Activated naive CD4-positive, alpha-beta T cell treated with anti-CD3 and anti-CD28 coated beads for 36 hours (primary cell): ENCODE results near the gene PRKN. TPM values are rescaled to one million over a fixed set of nuclear protein-coding genes. Genes with fewer than 3 reads are reported as not detected.

Experiments used
- CTCF ChIA-PET: fragments of 350-600 bp; sonication (Branson Sonifier 250); formaldehyde crosslinking; loops from one replicate; lab custom pipeline; 2021; ENCODE audit warnings: antibody characterized with exemption; lab: Charles Lee
- DNase-seq: peaks from one replicate; pipeline ENCODE4 v3.0.0-alpha.2; 2020
- H3K27ac Mint-ChIP-seq: one replicate; pipeline ENCODE4 v1.8.0; 2021; ENCODE audit warnings: mild to moderate bottlenecking, mixed read lengths
- H3K27me3 Mint-ChIP-seq: one replicate; pipeline ENCODE4 v1.8.0; 2021; ENCODE audit warnings: low read depth, mixed read lengths
- H3K36me3 Mint-ChIP-seq: one replicate; pipeline ENCODE4 v1.8.0; 2021; ENCODE audit warnings: low read depth, mixed read lengths
- H3K4me1 Mint-ChIP-seq: one replicate; pipeline ENCODE4 v1.8.0; 2021; ENCODE audit warnings: low read depth, mixed read lengths
- H3K4me3 Mint-ChIP-seq: one replicate; pipeline ENCODE4 v1.8.0; 2021; ENCODE audit warnings: mild to moderate bottlenecking, moderate library complexity, mixed read lengths
- H3K9me3 Mint-ChIP-seq: one replicate; pipeline ENCODE4 v1.8.0; 2021; ENCODE audit warnings: mixed read lengths
- intact Hi-C: fragments of 100-400 bp; cut with micrococcal nuclease; formaldehyde crosslinking; loops from one replicate; pipeline ENCODE4 v1.15.1; 2023
- total RNA-seq, 2 experiments: library from RNA; stranded (reverse); gene quantifications; one replicate each; pipeline ENCODE4 v1.2.3, GENCODE V29; 2021

Gene PRKN
- total RNA-seq, 2 experiments from 2014 or later: 0.33 to 0.72 TPM

GRCh38 chr6:161667957-161668356 is 1059.6 kb downstream of the PRKN start:
- no peaks in the 10 kb centered on the region for H3K36me3 Mint-ChIP-seq
- H3K9me3 Mint-ChIP-seq: peaks cover 6% of the 10 kb centered on the region
- no peaks in the 10 kb centered on the region for H3K27me3 Mint-ChIP-seq
- intact Hi-C loops: no loop called here
- H3K4me3 Mint-ChIP-seq: no peak overlapping the region
- no peaks in the 10 kb centered on the region for H3K4me1 Mint-ChIP-seq
- no peak for DNase-seq
- no peak overlapping the region for H3K27ac Mint-ChIP-seq
- CTCF ChIA-PET: no interaction called here

GRCh38 chr6:161663682-161664081 is 1063.9 kb downstream of the PRKN start:
- no peaks in the 10 kb centered on the region for H3K36me3 Mint-ChIP-seq
- H3K9me3 Mint-ChIP-seq: peaks cover 10% of the 10 kb centered on the region

GRCh38 chr6:161660666-161661571 is 1066.6 kb downstream of the PRKN start:
- intact Hi-C loops: no loop called here
- DNase-seq: no peak
- Mint-ChIP-seq H3K36me3 (no peaks in the 10 kb centered on the region), H3K4me3 (no peak overlapping the region), H3K9me3 (peaks cover 10% of the 10 kb centered on the region), H3K27ac (no peak overlapping the region), H3K4me1 (no peaks in the 10 kb centered on the region), H3K27me3 (no peaks in the 10 kb centered on the region)
- CTCF ChIA-PET: no interaction called here

More at GRCh38 chr6:161663682-161664081, 1063.9 kb downstream of the PRKN start:
- H3K27me3 Mint-ChIP-seq: no peaks in the 10 kb centered on the region
- H3K4me3 Mint-ChIP-seq: no peak overlapping the region
- H3K27ac Mint-ChIP-seq: no peak overlapping the region
- no peaks in the 10 kb centered on the region for H3K4me1 Mint-ChIP-seq
- no peak for DNase-seq
- intact Hi-C loops: no loop called here
- CTCF ChIA-PET: no interaction called here

- CTCF ChIA-PET: no interaction called here
- intact Hi-C loops: no loop called here
- Mint-ChIP-seq H3K4me3 (no peak overlapping the region), H3K27me3 (no peaks in the 10 kb centered on the region), H3K36me3 (no peaks in the 10 kb centered on the region), H3K27ac (no peak overlapping the region), H3K4me1 (no peaks in the 10 kb centered on the region), H3K9me3 (peaks cover 8% of the 10 kb centered on the region)
- no peak for DNase-seq
Observed at GRCh38 chr6:161658211-161658610, 1069.4 kb downstream of the PRKN start.

GRCh38 chr6:161654209-161654608 is 1073.4 kb downstream of the PRKN start:
- CTCF ChIA-PET: no interaction called here
- Mint-ChIP-seq H3K27ac (no peak overlapping the region), H3K36me3 (no peaks in the 10 kb centered on the region)

GRCh38 chr6:161651949-161652348 is 1075.6 kb downstream of the PRKN start:
- intact Hi-C loops: no loop called here
- Mint-ChIP-seq H3K27ac (no peak overlapping the region), H3K36me3 (no peaks in the 10 kb centered on the region), H3K9me3 (peaks cover 10% of the 10 kb centered on the region), H3K4me3 (no peak overlapping the region), H3K27me3 (no peaks in the 10 kb centered on the region), H3K4me1 (no peaks in the 10 kb centered on the region)
- CTCF ChIA-PET: no interaction called here
- DNase-seq: no peak

More at GRCh38 chr6:161654209-161654608, 1073.4 kb downstream of the PRKN start:
- Mint-ChIP-seq H3K27me3 (no peaks in the 10 kb centered on the region), H3K4me3 (no peak overlapping the region), H3K9me3 (peaks cover 10% of the 10 kb centered on the region), H3K4me1 (no peaks in the 10 kb centered on the region)
- intact Hi-C loops: no loop called here
- no peak for DNase-seq

GRCh38 chr6:161649841-161650240 is 1077.7 kb downstream of the PRKN start:
- no peak for DNase-seq
- no peak overlapping the region for H3K4me3 Mint-ChIP-seq
- intact Hi-C loops: no loop called here
- CTCF ChIA-PET: no interaction called here
- no peak overlapping the region for H3K27ac Mint-ChIP-seq
- no peaks in the 10 kb centered on the region for H3K36me3 Mint-ChIP-seq
- no peaks in the 10 kb centered on the region for H3K4me1 Mint-ChIP-seq
- no peaks in the 10 kb centered on the region for H3K27me3 Mint-ChIP-seq
- peaks cover 13% of the 10 kb centered on the region for H3K9me3 Mint-ChIP-seq

GRCh38 chr6:161649068-161649467 is 1078.5 kb downstream of the PRKN start:
- Mint-ChIP-seq H3K27ac (no peak overlapping the region), H3K36me3 (no peaks in the 10 kb centered on the region), H3K27me3 (no peaks in the 10 kb centered on the region), H3K4me3 (no peak overlapping the region), H3K9me3 (peaks cover 13% of the 10 kb centered on the region), H3K4me1 (no peaks in the 10 kb centered on the region)
- CTCF ChIA-PET: no interaction called here
- intact Hi-C loops: no loop called here
- DNase-seq: no peak

- no peak overlapping the region for H3K4me3 Mint-ChIP-seq
- H3K4me1 Mint-ChIP-seq: no peaks in the 10 kb centered on the region
- H3K36me3 Mint-ChIP-seq: no peaks in the 10 kb centered on the region
- H3K27me3 Mint-ChIP-seq: no peaks in the 10 kb centered on the region
- CTCF ChIA-PET: no interaction called here
- intact Hi-C loops: no loop called here
- H3K27ac Mint-ChIP-seq: no peak overlapping the region
- DNase-seq: no peak
- peaks cover 11% of the 10 kb centered on the region for H3K9me3 Mint-ChIP-seq
Observed at GRCh38 chr6:161647234-161647633, 1080.3 kb downstream of the PRKN start.

GRCh38 chr6:161644521-161644920 is 1083.0 kb downstream of the PRKN start:
- peaks cover 3% of the 10 kb centered on the region for H3K9me3 Mint-ChIP-seq
- no peaks in the 10 kb centered on the region for H3K4me1 Mint-ChIP-seq
- H3K4me3 Mint-ChIP-seq: no peak overlapping the region
- H3K36me3 Mint-ChIP-seq: no peaks in the 10 kb centered on the region
- no peaks in the 10 kb centered on the region for H3K27me3 Mint-ChIP-seq
- H3K27ac Mint-ChIP-seq: no peak overlapping the region
- no peak for DNase-seq
- intact Hi-C loops: no loop called here
- CTCF ChIA-PET: no interaction called here

GRCh38 chr6:161641175-161641574 is 1086.4 kb downstream of the PRKN start:
- peaks cover 3% of the 10 kb centered on the region for H3K9me3 Mint-ChIP-seq
- no peaks in the 10 kb centered on the region for H3K27me3 Mint-ChIP-seq
- no peaks in the 10 kb centered on the region for H3K4me1 Mint-ChIP-seq
- H3K4me3 Mint-ChIP-seq: no peak overlapping the region
- intact Hi-C loops: no loop called here
- CTCF ChIA-PET: no interaction called here
- H3K36me3 Mint-ChIP-seq: no peaks in the 10 kb centered on the region
- DNase-seq: no peak
- H3K27ac Mint-ChIP-seq: no peak overlapping the region

- H3K36me3 Mint-ChIP-seq: no peaks in the 10 kb centered on the region
- DNase-seq: no peak
- intact Hi-C loops: no loop called here
- H3K27me3 Mint-ChIP-seq: no peaks in the 10 kb centered on the region
- no peaks in the 10 kb centered on the region for H3K4me1 Mint-ChIP-seq
- CTCF ChIA-PET: interaction anchor here (0.7 kb wide), 1 partner anchor 481 kb away, joined by 3 read pairs; no protein-coding TSS in a partner anchor
- no peak overlapping the region for H3K4me3 Mint-ChIP-seq
- H3K27ac Mint-ChIP-seq: no peak overlapping the region
- no peaks in the 10 kb centered on the region for H3K9me3 Mint-ChIP-seq
Observed at GRCh38 chr6:161639772-161640171, 1087.8 kb downstream of the PRKN start.

- Mint-ChIP-seq H3K27ac (no peak overlapping the region), H3K36me3 (no peaks in the 10 kb centered on the region), H3K9me3 (no peaks in the 10 kb centered on the region), H3K4me1 (no peaks in the 10 kb centered on the region), H3K4me3 (no peak overlapping the region), H3K27me3 (no peaks in the 10 kb centered on the region)
- no peak for DNase-seq
- intact Hi-C loops: no loop called here
- CTCF ChIA-PET: interaction anchor here (0.7 kb wide), 2 partner anchors 25 to 672 kb away, joined by 3 to 5 read pairs; no protein-coding TSS in a partner anchor
Observed at GRCh38 chr6:161637658-161638057, 1089.9 kb downstream of the PRKN start.
